Measurements from ENCODE around the gene KIFBP. TPM values are rescaled to one million over a fixed set of nuclear protein-coding genes. Genes with fewer than 3 reads are reported as not detected.
A peak's percentile ranks its signal among the peaks of the same experiment; 100 is the strongest.
"Not testable (repeated sequence)": the region's sequence is repeated elsewhere in the genome, so short reads cannot be mapped to it uniquely, and the experiment has no call there.

KIFBP gene
- total RNA-seq, 1 experiment from 2014 or later: 40.4 TPM

GRCh38 chr10:68987611-68988010 is 992 bp upstream of the KIFBP start:
- no peak for DNase-seq
- Histone ChIP-seq H3K9me3 (no peaks in the 10 kb centered on the region), H3K4me3 (peak overlapping the region; percentile 87), H3K36me3 (peaks cover 46% of the 10 kb centered on the region), H3K27me3 (no peaks in the 10 kb centered on the region)

DNA sequence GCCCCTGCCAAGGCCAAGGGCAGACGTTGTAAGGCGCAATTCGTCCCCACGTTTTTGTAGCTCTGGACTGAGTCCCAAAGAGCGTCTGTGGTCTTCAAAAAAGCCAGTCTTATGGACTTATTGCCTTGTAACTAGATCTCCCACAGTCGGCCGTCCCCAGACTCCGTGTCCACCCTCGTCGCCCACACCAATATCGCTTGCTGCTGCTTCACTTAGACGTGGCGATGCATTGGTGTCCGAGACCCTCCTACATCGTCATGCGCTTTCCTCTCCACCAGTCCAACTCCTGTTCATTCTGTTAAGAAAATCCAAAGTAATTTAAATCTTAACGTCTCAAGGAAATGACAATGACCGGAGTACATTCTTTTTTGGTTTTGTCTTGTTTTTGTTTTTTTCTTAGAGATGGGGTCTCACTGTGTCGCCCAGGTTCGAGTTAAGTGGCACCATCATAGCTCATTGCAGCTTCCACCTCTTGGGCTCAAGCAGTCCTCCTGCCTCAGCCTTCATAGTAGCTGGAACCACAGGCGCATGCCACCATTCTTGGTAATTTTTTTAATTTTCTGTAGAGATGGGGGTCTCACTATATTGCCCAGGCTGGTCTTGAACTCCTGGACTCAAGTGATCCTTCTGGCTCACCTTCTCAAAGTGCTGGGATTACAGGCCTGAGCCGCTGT is 851 bp downstream of the KIFBP start:
- Histone ChIP-seq H3K4me3 (peak overlapping the region; percentile 87), H3K27me3 (no peaks in the 10 kb centered on the region), H3K9me3 (no peaks in the 10 kb centered on the region), H3K36me3 (peaks cover 32% of the 10 kb centered on the region)
- DNase-seq: no peak

DNA sequence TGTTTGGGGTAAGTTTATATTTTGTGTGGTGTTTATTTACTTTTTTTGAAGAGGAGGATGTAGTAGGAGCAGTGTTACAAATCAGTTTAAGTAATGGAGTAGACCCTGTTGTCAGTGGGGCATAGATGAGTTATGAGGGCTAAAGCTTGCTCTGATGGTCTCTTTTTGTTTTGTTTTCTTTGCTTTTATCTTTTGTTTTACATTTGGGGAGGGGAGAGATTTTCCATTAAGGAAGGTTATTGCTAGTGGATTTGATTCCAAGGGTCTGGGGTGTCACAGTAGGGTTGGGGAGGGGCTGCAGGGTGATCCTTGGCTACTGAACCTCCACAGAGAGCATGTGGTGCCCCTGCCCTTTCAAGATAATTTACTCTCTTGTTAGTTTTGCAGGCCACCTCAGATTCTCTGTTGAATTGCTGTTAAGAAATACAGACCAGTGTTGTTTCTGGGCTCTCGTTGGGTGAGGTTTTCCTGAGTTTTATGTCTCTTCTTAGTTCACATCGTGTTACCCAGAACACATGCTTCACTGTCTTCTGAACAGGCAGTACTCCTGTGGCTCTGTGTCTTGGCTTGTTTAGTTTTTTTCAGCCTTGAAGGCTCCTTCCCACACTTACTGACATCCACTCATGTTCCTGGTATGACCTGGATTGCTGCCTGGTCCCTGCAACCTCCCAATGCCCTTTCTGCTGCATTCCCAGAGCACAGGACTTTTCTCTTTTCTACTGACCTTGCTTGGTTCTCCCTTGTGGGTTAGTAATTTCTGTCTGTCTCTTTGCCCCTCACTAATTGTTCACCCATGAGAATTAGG is 4.2 kb downstream of the KIFBP start:
- DNase-seq: peak; percentile 74
- H3K27me3 ChIP-seq: no peaks in the 10 kb centered on the region
- no peaks in the 10 kb centered on the region for H3K9me3 ChIP-seq
- H3K36me3 ChIP-seq: peaks cover 17% of the 10 kb centered on the region
- no peak overlapping the region for H3K4me3 ChIP-seq

GRCh38 chr10:68997211-68997610 is 8.6 kb downstream of the KIFBP start:
- Histone ChIP-seq H3K4me3 (no peak overlapping the region), H3K9me3 (no peaks in the 10 kb centered on the region), H3K27me3 (no peaks in the 10 kb centered on the region), H3K36me3 (peaks cover 6% of the 10 kb centered on the region)
- DNase-seq: no peak

DNA sequence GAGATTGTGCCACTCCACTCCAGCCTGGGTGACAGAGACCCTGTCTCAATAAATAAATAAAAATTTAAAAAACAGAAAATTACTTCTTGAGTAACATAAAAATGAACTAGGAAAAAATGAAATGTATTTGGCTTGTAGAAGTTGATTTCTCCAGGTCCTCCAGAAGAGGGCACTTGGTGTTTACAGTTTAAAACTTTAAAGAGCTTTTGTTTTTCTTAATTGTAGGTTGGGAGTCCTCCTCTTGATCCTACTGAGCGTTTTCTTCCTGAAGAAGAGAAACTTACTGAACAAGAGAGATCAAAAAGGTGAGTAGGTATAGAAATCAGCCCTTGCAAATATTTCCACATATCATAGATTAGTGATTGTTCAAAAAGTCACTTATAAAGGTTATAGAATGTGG is 16.2 kb downstream of the KIFBP start:
- no peak for DNase-seq
- Histone ChIP-seq H3K4me3 (no peak overlapping the region), H3K36me3 (peaks cover 24% of the 10 kb centered on the region), H3K9me3 (no peaks in the 10 kb centered on the region), H3K27me3 (no peaks in the 10 kb centered on the region)

- no peaks in the 10 kb centered on the region for H3K9me3 ChIP-seq
- DNase-seq: no peak
- H3K4me3 ChIP-seq: no peak overlapping the region
- no peaks in the 10 kb centered on the region for H3K27me3 ChIP-seq
- H3K36me3 ChIP-seq: peaks cover 27% of the 10 kb centered on the region
These were observed 17.3 kb downstream of the KIFBP start for GRCh38 chr10:69005704-69006485.

- peaks cover 27% of the 10 kb centered on the region for H3K36me3 ChIP-seq
- H3K4me3 ChIP-seq: no peak overlapping the region
- no peak for DNase-seq
- no peaks in the 10 kb centered on the region for H3K9me3 ChIP-seq
- H3K27me3 ChIP-seq: no peaks in the 10 kb centered on the region
These were observed 18.7 kb downstream of the KIFBP start for GRCh38 chr10:69007260-69007659.

GRCh38 chr10:69009360-69009759 is 20.8 kb downstream of the KIFBP start:
- H3K4me3 ChIP-seq: no peak overlapping the region
- DNase-seq: no peak
- H3K36me3 ChIP-seq: peaks cover 29% of the 10 kb centered on the region
- no peaks in the 10 kb centered on the region for H3K9me3 ChIP-seq
- no peaks in the 10 kb centered on the region for H3K27me3 ChIP-seq

GRCh38 chr10:69010151-69010640 is 21.6 kb downstream of the KIFBP start:
- no peaks in the 10 kb centered on the region for H3K27me3 ChIP-seq
- no peak overlapping the region for H3K4me3 ChIP-seq
- peaks cover 30% of the 10 kb centered on the region for H3K36me3 ChIP-seq
- no peaks in the 10 kb centered on the region for H3K9me3 ChIP-seq
- DNase-seq: no peak

DNA sequence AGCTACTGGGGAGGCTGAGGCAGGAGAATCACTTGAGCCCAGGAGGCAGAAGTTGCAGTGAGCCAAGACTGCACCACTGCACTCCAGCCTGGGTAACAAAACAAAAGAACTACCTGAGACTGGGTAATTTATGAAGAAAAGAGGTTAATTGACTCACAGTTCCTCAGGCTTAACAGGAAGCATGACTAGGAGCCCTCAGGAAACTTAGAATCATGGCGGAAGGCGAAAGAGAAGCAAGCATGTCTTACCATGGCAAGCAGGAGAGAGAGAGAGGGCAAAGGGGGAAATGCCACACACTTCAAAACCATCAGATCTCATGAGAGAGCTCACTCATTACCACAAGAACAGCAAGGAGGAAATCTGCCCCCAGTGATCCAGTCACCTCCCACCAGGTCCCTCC is 24.2 kb downstream of the KIFBP start:
- peaks cover 28% of the 10 kb centered on the region for H3K36me3 ChIP-seq
- not testable (repeated sequence) for H3K4me3 ChIP-seq, H3K27me3 ChIP-seq, H3K9me3 ChIP-seq, DNase-seq

GRCh38 chr10:69014171-69014570 is 25.6 kb downstream of the KIFBP start:
- no peak overlapping the region for H3K4me3 ChIP-seq
- peaks cover 25% of the 10 kb centered on the region for H3K36me3 ChIP-seq
- H3K27me3 ChIP-seq: no peaks in the 10 kb centered on the region
- no peak for DNase-seq
- H3K9me3 ChIP-seq: no peaks in the 10 kb centered on the region

DNA sequence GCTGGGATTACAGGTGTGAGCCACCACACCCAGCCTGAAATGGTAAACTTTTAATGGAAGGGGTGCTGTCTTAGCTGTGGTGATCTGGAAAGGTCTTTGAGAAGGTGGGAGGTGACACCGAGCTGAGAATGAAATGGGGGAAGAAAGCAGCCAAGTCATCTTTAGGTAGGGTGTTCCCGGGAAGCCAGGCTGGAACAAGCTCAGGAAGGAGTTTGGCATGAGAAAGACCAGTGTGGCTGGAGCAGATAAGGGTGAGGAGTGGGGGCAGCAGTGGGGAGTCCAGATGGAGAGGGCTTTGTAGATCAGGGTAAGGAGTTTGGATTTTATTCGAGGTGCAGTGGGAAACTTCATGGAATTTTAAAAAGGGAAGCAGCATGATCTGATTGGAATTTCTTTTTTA is 30.0 kb downstream of the KIFBP start:
- no peak overlapping the region for H3K4me3 ChIP-seq
- H3K36me3 ChIP-seq: peaks cover 20% of the 10 kb centered on the region
- no peak for DNase-seq
- H3K27me3 ChIP-seq: no peaks in the 10 kb centered on the region
- no peaks in the 10 kb centered on the region for H3K9me3 ChIP-seq

DNA sequence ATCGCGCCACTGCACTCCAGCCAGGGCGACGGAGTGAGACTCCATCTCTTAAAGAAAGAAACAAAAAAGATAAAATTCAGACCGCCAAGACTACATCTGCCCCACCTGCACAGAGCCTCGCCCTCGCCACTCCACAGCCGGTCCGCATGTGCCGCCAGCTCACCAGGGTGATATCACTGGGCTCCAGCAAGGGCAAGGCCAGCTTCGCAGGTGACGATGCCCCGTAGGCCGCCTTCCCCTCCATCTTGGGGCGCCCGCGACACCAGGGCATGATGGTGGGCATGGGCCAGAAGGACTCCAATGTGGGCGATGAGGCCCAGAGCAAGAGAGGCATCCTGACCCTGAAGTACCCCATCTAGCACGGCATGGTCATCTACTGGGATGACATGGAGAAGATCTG is 34.0 kb downstream of the KIFBP start:
- H3K4me3 ChIP-seq: no peak overlapping the region
- H3K36me3 ChIP-seq: peaks cover 4% of the 10 kb centered on the region; the same call in 1 of the 2 replicates
- H3K9me3 ChIP-seq: no peaks in the 10 kb centered on the region
- no peak for DNase-seq
- H3K27me3 ChIP-seq: no peaks in the 10 kb centered on the region

- no peaks in the 10 kb centered on the region for H3K27me3 ChIP-seq
- H3K4me3 ChIP-seq: no peak overlapping the region
- H3K9me3 ChIP-seq: no peaks in the 10 kb centered on the region
- H3K36me3 ChIP-seq: no peaks in the 10 kb centered on the region
- DNase-seq: no peak
These were observed 36.8 kb downstream of the KIFBP start for GRCh38 chr10:69025370-69025896.

GRCh38 chr10:69033256-69033655 is 44.7 kb downstream of the KIFBP start:
- no peaks in the 10 kb centered on the region for H3K9me3 ChIP-seq
- no peaks in the 10 kb centered on the region for H3K27me3 ChIP-seq
- no peak for DNase-seq
- no peaks in the 10 kb centered on the region for H3K36me3 ChIP-seq
- H3K4me3 ChIP-seq: no peak overlapping the region

- no peaks in the 10 kb centered on the region for H3K36me3 ChIP-seq
- no peaks in the 10 kb centered on the region for H3K27me3 ChIP-seq
- no peaks in the 10 kb centered on the region for H3K9me3 ChIP-seq
- DNase-seq: no peak
- H3K4me3 ChIP-seq: no peak overlapping the region
These were observed 48.9 kb downstream of the KIFBP start for GRCh38 chr10:69037489-69037888.

- not testable (repeated sequence) for H3K27me3 ChIP-seq, H3K4me3 ChIP-seq, H3K36me3 ChIP-seq, DNase-seq, H3K9me3 ChIP-seq
These were observed 52.3 kb downstream of the KIFBP start for GRCh38 chr10:69040904-69041303.
